Fibroblast of skin of abdomen (primary cell): ENCODE results near the gene EZH1.
"Not testable (repeated sequence)": the region's sequence is repeated elsewhere in the genome, so short reads cannot be mapped to it uniquely, and the experiment has no call there.

Source experiments
- DNase-seq: peaks from one replicate; pipeline ENCODE4 v3.0.0-alpha.2; 2013

The EZH1 gene

DNA sequence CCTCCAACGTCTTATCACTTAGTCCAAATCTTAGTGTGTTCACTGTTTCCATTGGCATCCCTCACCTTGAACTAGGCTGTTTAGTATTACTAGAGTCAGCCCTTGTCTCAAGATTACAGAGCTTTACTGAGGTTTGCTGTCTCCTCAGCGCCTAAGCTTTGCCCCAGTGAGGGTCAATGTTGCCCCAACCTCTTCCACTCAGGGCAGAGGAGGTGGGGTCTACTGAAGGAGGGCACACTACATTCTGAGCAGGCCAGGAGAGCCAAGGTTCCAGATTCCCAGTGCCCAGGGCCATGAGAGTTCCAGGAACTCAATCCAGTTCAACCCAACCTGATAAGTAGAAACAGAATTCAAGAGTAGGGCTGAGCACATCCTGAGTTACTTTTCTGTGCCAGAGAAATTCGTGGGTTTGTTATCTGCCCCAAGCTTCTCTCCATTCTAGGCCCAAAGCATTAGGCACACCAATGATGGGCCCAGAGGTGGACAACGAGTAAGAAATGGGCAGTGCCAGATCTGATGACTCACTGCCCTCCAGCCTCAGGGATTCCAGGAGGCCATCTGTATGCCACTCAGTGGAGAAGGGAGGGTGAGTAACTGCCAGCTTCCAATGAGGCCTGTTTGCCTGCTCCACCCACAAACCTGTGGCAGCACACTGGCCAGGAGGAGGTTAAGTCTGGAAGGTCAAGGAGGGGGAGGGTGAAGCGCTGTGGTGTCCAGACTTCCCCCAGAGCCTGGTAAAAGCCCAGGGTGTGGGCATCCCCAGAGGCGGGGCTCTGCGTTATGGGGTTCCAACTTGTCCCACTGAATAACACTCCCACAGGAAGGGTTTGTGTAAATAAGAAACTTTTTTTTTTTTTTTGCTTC, 77.5 kb downstream of the EZH1 start:
- DNase-seq: peak; percentile 48

DNA sequence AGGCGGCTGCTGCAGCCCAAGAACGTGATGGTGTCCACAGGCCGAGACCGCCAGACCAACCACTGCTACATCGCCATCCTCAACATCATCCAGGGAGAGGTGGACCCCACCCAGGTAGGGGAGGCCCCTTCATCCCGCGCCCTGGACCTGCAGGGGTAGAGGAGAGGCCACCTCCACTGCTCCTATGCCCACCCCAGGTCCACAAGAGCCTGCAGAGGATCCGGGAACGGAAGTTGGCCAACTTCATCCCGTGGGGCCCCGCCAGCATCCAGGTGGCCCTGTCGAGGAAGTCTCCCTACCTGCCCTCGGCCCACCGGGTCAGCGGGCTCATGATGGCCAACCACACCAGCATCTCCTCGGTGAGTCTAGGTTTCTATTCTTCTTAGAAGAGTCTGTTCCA, 78.7 kb downstream of the EZH1 start:
- not testable (repeated sequence) for DNase-seq

- DNase-seq: no peak
These were observed 79.2 kb downstream of the EZH1 start for GRCh38 chr17:42665581-42666001.

DNA sequence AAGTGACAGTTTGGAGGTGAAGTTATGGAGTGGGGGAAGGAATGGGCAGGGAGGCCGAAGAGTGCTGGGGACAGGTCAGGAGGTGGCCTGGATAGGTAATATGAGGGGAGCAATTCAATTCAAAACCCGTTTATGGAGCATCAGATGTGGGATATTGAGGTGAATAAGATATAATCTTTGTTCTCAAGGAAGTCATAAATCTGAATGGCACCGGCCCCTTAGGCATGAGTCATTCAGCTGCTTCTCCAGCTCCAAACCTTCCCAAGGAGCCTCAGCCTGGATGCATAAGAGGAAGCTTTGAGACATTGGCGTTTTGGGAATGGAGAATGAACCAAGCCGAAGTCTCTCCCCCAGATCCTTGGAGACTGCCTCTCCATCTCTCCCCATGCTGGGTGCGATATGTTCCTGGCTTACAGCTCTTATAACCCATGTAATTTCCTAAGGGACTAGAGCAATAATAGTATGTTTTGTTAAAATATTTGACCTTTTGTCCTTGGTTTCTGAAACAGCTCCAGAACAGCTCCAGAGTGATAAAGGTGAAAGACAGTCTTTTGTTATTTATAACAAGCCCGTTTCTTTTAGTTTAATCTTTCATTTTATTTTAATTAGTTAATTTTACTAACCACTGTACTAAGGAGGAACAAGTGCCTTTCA, 84.0 kb downstream of the EZH1 start:
- DNase-seq: peak; percentile 80

DNA sequence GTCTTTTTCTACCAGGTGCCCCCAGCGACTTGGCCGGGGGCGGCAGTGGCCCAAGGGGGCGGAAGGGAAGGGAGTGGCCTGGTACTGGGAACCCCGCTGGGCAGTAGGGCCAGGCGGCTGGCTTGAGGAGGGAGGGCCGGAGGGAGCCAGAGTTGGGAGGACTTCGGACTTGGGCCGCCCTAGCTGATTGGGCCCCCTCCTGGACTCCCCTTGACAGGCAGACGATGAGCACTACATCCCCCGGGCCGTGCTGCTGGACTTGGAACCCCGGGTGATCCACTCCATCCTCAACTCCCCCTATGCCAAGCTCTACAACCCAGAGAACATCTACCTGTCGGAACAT, 84.9 kb downstream of the EZH1 start:
- not testable (repeated sequence) for DNase-seq

DNA sequence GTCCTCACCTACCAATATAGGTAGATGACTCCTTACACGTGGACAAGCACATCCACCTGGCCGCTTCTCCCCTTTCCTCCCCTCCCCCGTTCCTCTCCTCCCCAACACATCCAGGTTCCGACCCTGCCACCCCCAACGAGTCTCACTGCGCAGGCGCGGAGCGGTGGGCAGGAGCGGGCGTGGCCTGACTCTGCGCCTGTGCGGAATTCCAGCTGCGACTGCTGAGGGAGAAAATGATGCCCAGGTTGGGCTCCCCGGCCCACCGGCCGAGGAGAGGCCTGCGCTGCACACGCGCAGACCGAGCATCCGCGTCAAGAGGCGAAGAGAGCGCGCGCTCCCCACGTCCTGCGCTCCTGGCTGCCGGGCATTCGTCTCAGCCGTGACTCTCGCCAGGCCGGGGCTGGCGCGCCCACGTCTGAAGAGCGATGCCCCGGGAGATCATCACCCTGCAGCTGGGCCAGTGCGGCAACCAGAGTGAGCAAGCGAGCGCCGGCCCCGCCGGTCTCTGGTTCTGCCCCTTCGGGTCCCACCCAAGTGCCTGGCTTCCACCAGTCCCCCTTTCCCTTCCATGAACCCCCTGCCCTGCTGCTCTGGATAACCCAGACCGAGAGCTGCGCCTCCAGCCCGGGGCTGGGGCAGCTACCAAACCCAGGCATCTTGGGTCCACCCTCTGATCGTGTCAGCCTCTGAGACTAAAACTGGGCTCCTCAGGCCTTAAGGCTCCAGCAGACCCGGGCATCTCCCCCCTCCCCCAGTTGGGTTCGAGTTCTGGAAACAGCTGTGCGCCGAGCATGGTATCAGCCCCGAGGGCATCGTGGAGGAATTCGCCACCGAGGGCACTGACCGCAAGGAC, 85.5 kb downstream of the EZH1 start, which contains the start of gene TUBG2:
Gene TUBG2, plus strand, starts transcription at position 206 of the 853 bp plus-strand sequence. Its CDS starts 220 bp downstream, at position 426.
- peak; percentile 91 for DNase-seq

GRCh38 chr17:42657824-42658588, 86.8 kb downstream of the EZH1 start:
- DNase-seq: no peak

DNA sequence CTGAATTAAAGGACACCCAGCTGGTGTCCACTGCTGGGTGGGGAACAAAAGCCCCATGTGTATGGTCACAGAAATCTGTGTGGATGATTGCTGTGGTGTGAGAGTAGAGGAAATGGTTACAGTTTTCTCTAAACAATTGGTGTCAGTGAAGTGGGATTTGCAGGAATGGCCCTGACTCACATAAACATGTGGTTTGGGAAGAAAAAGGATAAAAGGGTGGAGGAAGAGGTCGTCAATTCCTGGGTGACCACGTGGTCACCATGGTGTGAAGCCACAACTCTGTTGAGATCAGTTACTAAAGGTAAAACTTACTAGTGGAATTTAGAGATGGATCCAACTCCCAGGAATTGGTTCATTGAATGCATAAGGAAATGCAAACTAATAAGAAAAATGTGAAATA, 89.3 kb downstream of the EZH1 start:
- peak; percentile 68 for DNase-seq

GRCh38 chr17:42653179-42654124, 91.4 kb downstream of the EZH1 start:
- DNase-seq: peak; percentile 78

- DNase-seq: no peak
These were observed 93.4 kb downstream of the EZH1 start for GRCh38 chr17:42651392-42651791.
